Ovary (tissue), 9 donors: ENCODE data around the gene TRAF2. TPM values are rescaled to one million over a fixed set of nuclear protein-coding genes. Genes with fewer than 3 reads are reported as not detected.

ENCODE experiments used
- DNase-seq, 5 donors: peaks; one replicate each; pipeline ENCODE4 v3.0.0-alpha.2; 2019 to 2020
- H3K27ac ChIP-seq, 2 donors: fragments of 200-600 bp; one replicate each; pipeline versions ENCODE4 v1.5.1 to v1.8.0; 2019 to 2022
- H3K27me3 ChIP-seq: fragments of 200-600 bp; one replicate; pipeline ENCODE4 v1.8.0; 2022
- H3K36me3 ChIP-seq: fragments of 200-600 bp; sonication (generic); one replicate; pipeline ENCODE4 v1.5.1; 2019
- H3K4me1 ChIP-seq: one replicate; pipeline ENCODE4 v1.8.1; 2013; ENCODE audit warnings: mild to moderate bottlenecking, moderate library complexity; ENCODE audit not compliant: insufficient read depth
- H3K4me3 ChIP-seq: fragments of 200-600 bp; sonication (generic); one replicate; pipeline ENCODE4 v1.5.1; 2017
- H3K9me3 ChIP-seq, 2 donors: fragments of 200-600 bp in 1 of 2; sonication (generic) in 1 of 2; one replicate each; pipeline versions ENCODE4 v1.5.1 to v1.8.1; 2013 to 2019; ENCODE audit warnings: mild to moderate bottlenecking in 1 of 2, moderate library complexity in 1 of 2
- CTCF ChIP-seq, 3 donors: fragments of 450-650 bp in 2 of 3; fragments of 200-600 bp in 1 of 3; IDR thresholded peaks; one replicate each; pipeline versions ENCODE4 v1.5.1 to v1.8.0; 2016 to 2022; ENCODE audit warnings: antibody characterized with exemption in 3 of 3, mild to moderate bottlenecking in 1 of 3
- EP300 ChIP-seq: sonication (generic); formaldehyde crosslinking; IDR thresholded peaks from one replicate; pipeline ENCODE4 v1.6.1; 2017; ENCODE audit warnings: antibody characterized with exemption
- POLR2A ChIP-seq: fragments of 450-650 bp; IDR thresholded peaks from one replicate; pipeline ENCODE4 v1.6.1; 2017; ENCODE audit warnings: antibody characterized with exemption, mild to moderate bottlenecking, moderate library complexity
- WGBS, 3 donors: extraction: QIAGEN DNeasy Blood & Tissue Kit in 1 of 3; methylation state at CpG; one replicate each; pipeline versions ENCODE4 v1.1.5 to v1.1.7; 2013 to 2017; 5-methylcytosine and 5-hydroxymethylcytosine counted together
- intact Hi-C, 4 donors: fragments of 100-400 bp; cut with DNase I; formaldehyde crosslinking; loops; one replicate each; pipeline versions ENCODE4 v1.11.0 to v1.15.1; 2022 to 2023
- polyA plus RNA-seq, 2 donors: library from polyadenylated mRNA; stranded (reverse); fragments of 200-250 nt in 1 of 2; fragments of 350-450 nt in 1 of 2; fragmentation: Illumina TruSeq in 1 of 2; extraction: RNeasy Lipid Tissue Mini Kit (QIAGEN cat#74804) in 1 of 2; gene quantifications; one replicate each; pipeline ENCODE4 v1.2.3, GENCODE V29; 2013 to 2014
- total RNA-seq, 7 donors: library from RNA; depleted of rRNA in 2 of 7; stranded (reverse); fragments of >200 nt in 2 of 7; fragmentation: NEBNext Ultra II Directional in 3 of 7; extraction: Animal tissue kit (Norgen Biotek cat#: 25700) in 3 of 7; gene quantifications; one replicate each; pipeline versions ENCODE4 v1.1.0 to v1.2.4, GENCODE V29; 2016 to 2023
- donor health status: DM: no; HTN: no; CAD: no; lungs with moderate emphysema.
- donor health status: DM: no; HTN: no; CAD: no.
- donor health status: Bipolar disorder and iron deficiency.
- donor health status: DM: yes; HTN: yes; CAD: no.
- donor health status: DM: no; HTN: no; CAD: no.
- donor health status: DM: yes; HTN: yes; CAD: no.

TRAF2 gene
- total and polyA plus RNA-seq, 9 donors, result 0.83 to 11.9 (median 9.7) TPM

- no peaks in the 10 kb centered on the region for H3K4me1 ChIP-seq
- no peak overlapping the region for H3K27ac ChIP-seq
- H3K4me3 ChIP-seq, result no peak overlapping the region
- intact Hi-C loops, result no loop called here
- TF ChIP-seq POLR2A (no peak), CTCF (IDR thresholded peaks at IDR 0.05) (no peak), EP300 (no peak)
- no peaks in the 10 kb centered on the region for H3K27me3 ChIP-seq
- no peaks in the 10 kb centered on the region for H3K36me3 ChIP-seq
- DNase-seq, result no peak
- 87 to 95% (median 88%) methylated on average over 15 of the region's 15 CpGs for WGBS, 3 donors
- no peaks in the 10 kb centered on the region for H3K9me3 ChIP-seq
These were observed 51.1 kb downstream of the TRAF2 start for GRCh38 chr9:136937186-136938001.

GRCh38 chr9:136939431-136939995 is 53.2 kb downstream of the TRAF2 start:
- Histone ChIP-seq H3K4me3 (no peak overlapping the region), H3K27ac (no peak overlapping the region), H3K4me1 (peaks cover 7% of the 10 kb centered on the region), H3K9me3 (no peaks in the 10 kb centered on the region), H3K36me3 (no peaks in the 10 kb centered on the region), H3K27me3 (no peaks in the 10 kb centered on the region)
- TF ChIP-seq CTCF (IDR thresholded peaks at IDR 0.05) (no peak), POLR2A (no peak), EP300 (no peak)
- 84 to 88% (median 87%) methylated on average over 27 to 28 of the region's 28 CpGs for WGBS, 3 donors
- intact Hi-C loops, result no loop called here
- DNase-seq, result peak in 1 of 5 donors; percentile 29

- Histone ChIP-seq H3K27me3 (no peaks in the 10 kb centered on the region), H3K9me3 (no peaks in the 10 kb centered on the region), H3K4me3 (no peak overlapping the region), H3K27ac (no peak overlapping the region), H3K4me1 (peaks cover 7% of the 10 kb centered on the region), H3K36me3 (no peaks in the 10 kb centered on the region)
- intact Hi-C loops, result loop anchor here in 1 of 4 donors (5.0 to 10.0 kb wide), 2 partner anchors 53 to 95 kb away; partner anchors contain the start of genes AJM1, PHPT1 and TRAF2
- no peak for TF ChIP-seq POLR2A
- no peak for TF ChIP-seq EP300
- no peak for TF ChIP-seq CTCF (IDR thresholded peaks at IDR 0.05)
- WGBS, 3 donors, result 59 to 60% (median 59%) methylated on average over 10 to 16 of the region's 16 CpGs
- DNase-seq, result peak in 1 of 5 donors; percentile 24
These were observed 53.7 kb downstream of the TRAF2 start for GRCh38 chr9:136939996-136940525.

- Histone ChIP-seq H3K27ac (no peak overlapping the region), H3K36me3 (no peaks in the 10 kb centered on the region), H3K4me3 (no peak overlapping the region), H3K9me3 (no peaks in the 10 kb centered on the region), H3K4me1 (peaks cover 7% of the 10 kb centered on the region), H3K27me3 (no peaks in the 10 kb centered on the region)
- 89 to 91% (median 91%) methylated on average over 35 to 42 of the region's 42 CpGs for WGBS, 3 donors
- intact Hi-C loops, result loop anchor here in 1 of 4 donors (5.0 to 10.0 kb wide), 2 partner anchors 53 to 96 kb away; partner anchors contain the start of genes AJM1, PHPT1 and TRAF2
- DNase-seq, result peak in 4 of 5 donors; percentile 12 to 39 (median 26)
- TF ChIP-seq POLR2A (no peak), EP300 (no peak), CTCF (IDR thresholded peaks at IDR 0.05) (no peak)
These were observed 54.4 kb downstream of the TRAF2 start for GRCh38 chr9:136940526-136941230.
